Natural killer cell (primary cell): Measurements from ENCODE around the gene HPS4. TPM values are rescaled to one million over a fixed set of nuclear protein-coding genes. Genes with fewer than 3 reads are reported as not detected.

Experiments used
- ATAC-seq, 3 donors: fragments of 150-1000 bp in 2 of 3; fragments of 200-7000 bp in 1 of 3; cut with Tn5 transposase; 1 replicate in 1 of 3; 2 replicates in 2 of 3; pipeline ENCODE4 v1.10.0; 2021; ENCODE audit warnings: mild to moderate bottlenecking in 2 of 3, moderate library complexity in 2 of 3
- DNase-seq, 2 donors: peaks; one replicate each; pipeline versions ENCODE4 v3.0.0 to v3.0.0-alpha.2; 2013 to 2021; ENCODE audit warnings: mixed read lengths in 1 of 2
- H3K27ac ChIP-seq: one replicate; pipeline ENCODE4 v1.5.1; 2013; ENCODE audit warnings: mild to moderate bottlenecking, low read length
- H3K27me3 ChIP-seq: one replicate; pipeline ENCODE4 v1.6.1; 2013; ENCODE audit warnings: low read length; ENCODE audit not compliant: control insufficient read depth, insufficient read depth
- H3K36me3 ChIP-seq: one replicate; pipeline ENCODE4 v1.6.1; 2013; ENCODE audit warnings: low read length; ENCODE audit not compliant: control insufficient read depth, insufficient read depth
- H3K4me1 ChIP-seq: one replicate; pipeline ENCODE4 v1.6.1; 2013; ENCODE audit warnings: low read length; ENCODE audit not compliant: control insufficient read depth, insufficient read depth
- H3K4me3 ChIP-seq: one replicate; pipeline ENCODE4 v1.5.1; 2013; ENCODE audit warnings: low read length
- H3K9me3 ChIP-seq: one replicate; pipeline ENCODE4 v1.6.1; 2013; ENCODE audit warnings: low read length; ENCODE audit not compliant: control insufficient read depth, insufficient read depth
- H3K27ac Mint-ChIP-seq, 2 donors: one replicate each; pipeline ENCODE4 v1.8.0; 2022; ENCODE audit warnings: mild to moderate bottlenecking in 2 of 2, mixed read lengths in 2 of 2, moderate library complexity in 1 of 2
- H3K27me3 Mint-ChIP-seq, 2 donors: one replicate each; pipeline ENCODE4 v1.8.0; 2022; ENCODE audit warnings: low read depth in 2 of 2, mixed read lengths in 2 of 2
- H3K36me3 Mint-ChIP-seq: one replicate; pipeline ENCODE4 v1.8.0; 2022; ENCODE audit warnings: mixed read lengths
- H3K4me1 Mint-ChIP-seq, 2 donors: one replicate each; pipeline ENCODE4 v1.8.0; 2022; ENCODE audit warnings: mixed read lengths in 2 of 2
- H3K4me3 Mint-ChIP-seq: one replicate; pipeline ENCODE4 v1.8.0; 2022; ENCODE audit warnings: mild to moderate bottlenecking, moderate library complexity, mixed read lengths
- H3K9me3 Mint-ChIP-seq, 2 donors: one replicate each; pipeline ENCODE4 v1.8.0; 2022; ENCODE audit warnings: mixed read lengths in 2 of 2
- CTCF ChIP-seq: fragments of 200-600 bp; IDR thresholded peaks from one replicate; pipeline ENCODE4 v1.8.0; 2022; ENCODE audit warnings: antibody characterized with exemption
- WGBS: methylation state at CpG from one replicate; pipeline ENCODE4 v1.1.7; 2013; ENCODE audit warnings: missing lambda C conversion rate; ENCODE audit not compliant: insufficient coverage; 5-methylcytosine and 5-hydroxymethylcytosine counted together
- intact Hi-C: fragments of 100-400 bp; cut with micrococcal nuclease; formaldehyde crosslinking; loops from one replicate; pipeline ENCODE4 v1.14.2; 2022
- total RNA-seq, 4 donors: library from RNA; stranded (reverse); fragments of 120-200 nt in 1 of 4; gene quantifications; one replicate each; pipeline versions ENCODE4 v1.2.3 to v1.2.4, GENCODE V29; 2013 to 2022

HPS4 gene
- total RNA-seq, 3 donors from 2014 or later (not counting 1 experiment from before 2014, with no cell fraction given), result 44.8 to 53.6 (median 50.7) TPM

- no peaks in the 10 kb centered on the region for H3K9me3 Mint-ChIP-seq
- Histone ChIP-seq H3K27me3 (no peaks in the 10 kb centered on the region), H3K9me3 (no peaks in the 10 kb centered on the region), H3K4me3 (no peak overlapping the region), H3K27ac (no peak overlapping the region), H3K36me3 (peaks cover 15% of the 10 kb centered on the region), H3K4me1 (peaks cover 18% of the 10 kb centered on the region)
- ATAC-seq, result no peak
- no peaks in the 10 kb centered on the region for H3K27me3 Mint-ChIP-seq
- peaks cover 24 to 32% of the 10 kb centered on the region in 2 donors for H3K4me1 Mint-ChIP-seq
- no peak for TF ChIP-seq CTCF
- intact Hi-C loops, result no loop called here
- H3K4me3 Mint-ChIP-seq, result no peak overlapping the region
- H3K36me3 Mint-ChIP-seq, result no peaks in the 10 kb centered on the region
- DNase-seq, result no peak
- 100% methylated on average over 1 of the region's 1 CpG for WGBS
- peak overlapping the region in 1 of 2 donors; percentile 99 for H3K27ac Mint-ChIP-seq
These were observed 30.3 kb upstream of the HPS4 start for GRCh38 chr22:26513838-26514237.

- no peak for TF ChIP-seq CTCF
- Histone ChIP-seq H3K4me3 (peak within 1 kb of the TSS; percentile 72), H3K4me1 (peaks cover 18% of the 10 kb centered on the region), H3K9me3 (no peaks in the 10 kb centered on the region), H3K36me3 (peaks cover 25% of the 10 kb centered on the region), H3K27ac (peak within 1 kb of the TSS; percentile 69), H3K27me3 (no peaks in the 10 kb centered on the region)
- Mint-ChIP-seq H3K36me3 (no peaks in the 10 kb centered on the region), H3K27me3 (no peaks in the 10 kb centered on the region), H3K9me3 (no peaks in the 10 kb centered on the region), H3K4me3 (peak within 1 kb of the TSS; percentile 99), H3K27ac (peak within 1 kb of the TSS; percentile 98 to 99), H3K4me1 (peaks cover 24 to 32% of the 10 kb centered on the region in 2 donors)
- WGBS, result under 1% methylated on average over 40 of the region's 40 CpGs
- ATAC-seq (peak; percentile 92 to 99 (median 96)), DNase-seq (peak; percentile 91 to 93)
- intact Hi-C loops, result loop anchor here (1.0 kb wide), 1 partner anchor 29 kb away; the partner anchor contains the start of genes HPS4 and SRRD
These were observed 28.7 kb upstream of the HPS4 start, which contains the start of gene TFIP11 for GRCh38 chr22:26512149-26512793. Gene TFIP11 (minus strand): TSS chr22:26512473. CDS start chr22:26510272, 2,201 bp downstream.

GRCh38 chr22:26508148-26508547 lies 24.6 kb upstream of the HPS4 start:
- no peaks in the 10 kb centered on the region for H3K27me3 Mint-ChIP-seq
- Histone ChIP-seq H3K27me3 (no peaks in the 10 kb centered on the region), H3K4me3 (no peak overlapping the region), H3K4me1 (peaks cover 28% of the 10 kb centered on the region), H3K27ac (no peak overlapping the region), H3K9me3 (no peaks in the 10 kb centered on the region), H3K36me3 (peaks cover 59% of the 10 kb centered on the region)
- ATAC-seq (no peak), DNase-seq (no peak)
- no peak overlapping the region for H3K4me3 Mint-ChIP-seq
- intact Hi-C loops, result no loop called here
- no peaks in the 10 kb centered on the region for H3K9me3 Mint-ChIP-seq
- H3K36me3 Mint-ChIP-seq, result peaks cover 8% of the 10 kb centered on the region
- no peak overlapping the region for H3K27ac Mint-ChIP-seq
- TF ChIP-seq CTCF, result no peak
- H3K4me1 Mint-ChIP-seq, result peaks cover 37 to 43% of the 10 kb centered on the region in 2 donors
